Endometrium (tissue), 2 donors: Measurements from ENCODE around the gene TBKBP1.
"Not testable (repeated sequence)": the region's sequence is repeated elsewhere in the genome, so short reads cannot be mapped to it uniquely, and the experiment has no call there.

ENCODE experiments used
- FAIRE-seq: peaks from 2 replicates; lab custom pipeline; 2012; peaks lifted over from hg19 to GRCh38; lab: Jason Lieb, UNC
- donor health status: control.
- donor health status: control.

TBKBP1 gene

GRCh38 chr17:47676510-47677165 is 17.3 kb upstream of the TBKBP1 start:
- FAIRE-seq = no peak

DNA sequence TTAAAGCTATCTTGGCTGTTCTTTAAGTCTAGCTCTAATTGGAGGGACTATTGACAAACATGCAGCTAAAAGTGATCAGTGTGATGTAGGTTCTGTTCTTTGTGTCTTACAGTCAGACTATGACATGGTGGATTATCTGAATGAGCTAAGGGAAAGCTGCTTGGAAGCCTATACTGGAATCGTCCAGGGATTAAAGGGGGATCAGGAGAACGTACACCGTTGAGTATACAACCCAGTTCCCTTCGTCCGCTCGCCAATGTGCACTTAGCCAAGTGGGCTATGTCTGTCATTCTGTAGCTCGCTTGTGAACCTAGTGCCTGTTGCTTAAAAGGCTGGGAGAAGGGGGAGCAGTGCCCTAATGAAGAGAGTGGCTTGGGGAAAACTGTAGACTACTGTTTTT is 15.8 kb upstream of the TBKBP1 start:
- FAIRE-seq = no peak

GRCh38 chr17:47682138-47682537 is 11.8 kb upstream of the TBKBP1 start:
- FAIRE-seq = no peak

- not testable (repeated sequence) for FAIRE-seq
Observed at GRCh38 chr17:47682727-47683126, 11.2 kb upstream of the TBKBP1 start.

DNA sequence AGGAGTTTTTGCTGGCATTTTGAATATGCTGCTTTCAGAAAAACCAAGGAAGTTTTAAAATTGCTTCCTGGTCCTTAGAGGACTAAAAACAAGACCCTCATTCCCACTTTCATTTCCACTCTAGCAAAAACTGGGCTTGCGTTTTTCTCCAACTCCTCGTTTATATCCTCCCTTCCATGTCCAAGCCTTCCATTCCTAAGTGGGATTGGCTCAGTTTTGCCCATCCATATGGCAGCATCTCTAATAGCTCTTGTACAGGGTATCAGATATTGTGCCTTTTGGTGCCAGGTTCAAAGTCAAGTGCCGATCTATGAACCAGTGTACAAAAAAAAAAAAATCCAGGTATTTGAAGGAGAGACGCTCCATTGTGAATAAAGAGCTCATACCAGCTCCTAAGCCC is 9.9 kb upstream of the TBKBP1 start:
- FAIRE-seq = no peak

DNA sequence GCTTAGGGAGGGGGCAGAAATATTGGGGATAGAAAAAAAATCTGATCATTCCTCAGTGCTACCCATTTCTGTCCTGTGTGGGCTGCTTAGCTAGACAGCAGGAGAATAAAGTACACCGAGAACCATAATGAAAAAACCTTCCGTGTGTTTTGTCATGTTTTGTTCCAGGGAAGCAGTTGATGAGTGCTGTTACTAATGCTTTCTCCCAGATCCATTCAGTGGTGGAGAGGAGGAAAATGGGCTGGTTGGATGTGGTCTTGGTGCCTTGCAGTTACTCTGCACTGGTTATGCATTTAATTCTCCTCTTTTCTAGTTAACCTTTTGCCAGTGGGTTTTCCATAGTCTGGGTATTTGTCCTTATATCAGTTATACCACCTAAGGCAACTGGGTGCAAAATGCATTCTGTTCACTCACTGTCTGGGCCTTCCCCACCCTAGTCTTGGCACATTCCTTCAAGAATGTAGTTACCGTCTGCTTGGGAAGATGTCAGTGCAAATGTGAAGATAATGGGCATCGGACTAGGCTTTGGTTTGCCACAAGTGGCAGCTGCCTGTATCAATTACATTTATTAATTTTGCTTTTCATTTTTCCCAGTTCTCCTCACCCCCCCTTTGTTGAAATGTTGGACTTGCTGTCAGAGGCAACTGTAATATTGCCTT is 9.3 kb upstream of the TBKBP1 start:
- no peak for FAIRE-seq

GRCh38 chr17:47685556-47686275 is 8.2 kb upstream of the TBKBP1 start:
- FAIRE-seq = no peak

- no peak for FAIRE-seq
Observed at GRCh38 chr17:47686276-47686635, 7.7 kb upstream of the TBKBP1 start.

- no peak for FAIRE-seq
Observed at GRCh38 chr17:47686664-47687327, 7.2 kb upstream of the TBKBP1 start.

GRCh38 chr17:47687328-47687690 is 6.7 kb upstream of the TBKBP1 start:
- FAIRE-seq = no peak

- FAIRE-seq = no peak
Observed at GRCh38 chr17:47687748-47688147, 6.2 kb upstream of the TBKBP1 start.

- no peak for FAIRE-seq
Observed at GRCh38 chr17:47690121-47690520, 3.8 kb upstream of the TBKBP1 start.

GRCh38 chr17:47692137-47692894 is 1.6 kb upstream of the TBKBP1 start:
- FAIRE-seq = no peak

DNA sequence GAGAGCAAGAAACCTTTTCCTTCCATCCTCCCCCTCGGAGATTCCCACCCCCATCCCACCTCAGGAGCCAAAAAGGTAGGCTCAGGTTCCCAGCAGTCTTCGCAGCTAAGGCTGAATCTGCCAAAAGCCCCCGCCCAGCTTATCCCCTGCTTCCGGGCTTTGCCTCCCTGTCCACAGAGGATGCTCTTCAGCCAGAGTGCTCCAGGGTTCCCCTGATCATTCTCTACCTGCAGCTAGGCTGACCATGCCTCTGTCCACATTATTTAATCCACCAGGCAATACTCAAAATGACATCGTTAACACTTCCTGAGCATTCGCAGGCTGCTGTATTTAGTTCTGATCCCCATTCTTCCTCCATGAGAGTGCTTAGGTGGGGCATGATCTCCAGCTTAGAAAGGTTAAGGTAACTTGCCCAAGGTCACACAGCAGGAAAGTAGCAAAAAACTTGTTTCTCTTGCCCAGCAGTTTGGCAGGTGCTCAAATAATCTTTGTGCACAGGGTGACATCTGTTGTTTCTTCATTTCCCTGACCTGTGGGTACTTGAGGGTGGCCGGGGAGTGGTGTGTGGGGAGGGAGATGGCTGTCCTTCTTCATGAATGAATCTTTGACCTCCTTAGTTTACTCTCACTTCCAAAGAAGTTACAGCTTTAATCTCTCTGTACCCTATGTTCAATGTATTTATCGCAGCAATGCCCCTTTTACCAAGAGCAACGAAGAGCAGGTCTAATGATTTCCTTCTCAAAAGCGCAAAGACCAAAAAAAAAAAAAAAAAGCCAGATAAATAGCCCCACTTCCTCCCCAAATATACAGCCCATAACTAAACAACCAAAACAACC is 848 bp upstream of the TBKBP1 start:
- no peak for FAIRE-seq

DNA sequence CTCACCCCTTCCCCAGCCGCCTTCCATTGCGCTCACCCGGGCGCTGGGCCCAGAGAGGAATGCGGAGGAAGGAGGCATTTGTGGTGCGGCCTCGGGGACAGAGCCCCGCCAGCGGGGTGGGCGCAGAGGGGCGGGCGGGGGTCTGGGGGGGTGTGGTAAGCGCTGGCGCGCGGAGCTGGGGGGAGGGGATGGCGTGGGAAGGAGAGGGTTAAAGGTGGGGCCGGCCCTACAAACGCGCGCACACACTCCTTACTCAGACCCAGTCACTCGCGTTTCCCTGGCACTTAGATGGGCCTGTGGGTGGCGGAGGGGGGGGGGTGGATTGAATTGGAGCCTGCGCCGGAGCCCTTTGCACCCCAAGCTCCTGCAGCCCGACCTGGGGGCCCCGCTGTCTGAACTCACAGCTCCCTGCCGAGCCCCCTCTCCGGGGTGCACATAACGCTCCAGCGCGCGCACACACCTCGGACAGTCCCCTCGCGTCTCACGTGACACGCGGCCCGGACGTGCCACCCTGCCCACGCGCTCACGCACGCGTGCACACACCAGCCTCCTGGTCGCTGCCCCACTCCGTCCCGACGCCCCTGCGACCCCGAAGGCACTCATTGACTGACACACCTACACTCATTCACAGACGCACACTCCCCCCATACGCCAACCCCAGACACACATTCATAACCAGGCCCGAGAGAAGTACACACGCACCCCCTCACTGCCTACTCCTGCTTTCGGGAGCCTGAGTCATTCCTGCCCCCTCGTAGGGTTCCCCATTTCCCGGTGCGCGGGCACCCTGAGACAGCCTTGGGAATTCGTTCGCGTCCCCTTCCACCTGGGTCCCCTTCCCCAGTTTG is 844 bp downstream of the TBKBP1 start:
- no peak for FAIRE-seq

DNA sequence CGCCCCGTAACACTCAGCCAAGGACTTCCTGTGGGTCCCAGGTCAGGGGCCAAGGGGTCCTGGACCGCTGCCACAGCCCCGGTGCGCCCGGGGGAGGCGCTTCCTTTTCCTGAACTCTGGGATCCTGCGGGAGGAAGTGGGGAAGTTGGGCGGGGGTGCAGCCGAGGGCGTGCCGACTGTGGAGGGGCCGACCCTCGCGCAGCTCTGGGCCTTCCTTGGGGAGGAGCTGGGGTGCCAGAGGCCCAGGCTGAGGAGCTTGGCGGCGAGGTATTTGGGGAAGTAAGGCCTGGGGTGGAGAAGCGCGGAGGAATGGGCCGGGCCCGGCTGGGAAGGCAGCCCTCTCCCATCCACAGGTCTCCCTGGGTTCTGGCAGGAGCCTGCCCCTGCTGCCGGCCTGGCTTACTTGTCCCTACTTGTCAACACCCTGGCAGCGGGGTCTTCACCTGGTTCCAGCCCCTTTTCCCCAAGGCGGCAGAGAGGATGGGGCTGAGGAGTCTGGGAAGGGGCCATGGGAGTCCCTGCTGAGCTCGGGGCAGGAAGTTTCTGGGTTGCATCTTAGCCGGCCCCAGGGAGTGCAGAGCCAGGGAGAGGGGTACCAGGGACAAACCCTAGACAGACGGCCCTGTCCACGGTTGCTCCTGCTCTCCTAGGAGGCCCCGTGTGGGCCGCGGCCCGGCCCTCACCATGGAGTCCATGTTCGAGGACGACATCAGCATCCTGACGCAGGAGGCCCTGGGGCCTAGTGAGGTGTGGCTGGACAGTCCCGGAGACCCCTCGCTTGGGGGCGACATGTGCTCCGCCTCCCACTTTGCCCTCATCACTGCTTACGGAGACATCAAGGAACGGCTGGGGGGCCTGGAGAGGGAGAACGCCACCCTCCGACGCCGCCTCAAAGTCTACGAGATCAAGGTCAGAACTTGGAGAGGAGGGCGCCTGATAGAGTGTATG is 1.7 kb downstream of the TBKBP1 start:
- FAIRE-seq = no peak

DNA sequence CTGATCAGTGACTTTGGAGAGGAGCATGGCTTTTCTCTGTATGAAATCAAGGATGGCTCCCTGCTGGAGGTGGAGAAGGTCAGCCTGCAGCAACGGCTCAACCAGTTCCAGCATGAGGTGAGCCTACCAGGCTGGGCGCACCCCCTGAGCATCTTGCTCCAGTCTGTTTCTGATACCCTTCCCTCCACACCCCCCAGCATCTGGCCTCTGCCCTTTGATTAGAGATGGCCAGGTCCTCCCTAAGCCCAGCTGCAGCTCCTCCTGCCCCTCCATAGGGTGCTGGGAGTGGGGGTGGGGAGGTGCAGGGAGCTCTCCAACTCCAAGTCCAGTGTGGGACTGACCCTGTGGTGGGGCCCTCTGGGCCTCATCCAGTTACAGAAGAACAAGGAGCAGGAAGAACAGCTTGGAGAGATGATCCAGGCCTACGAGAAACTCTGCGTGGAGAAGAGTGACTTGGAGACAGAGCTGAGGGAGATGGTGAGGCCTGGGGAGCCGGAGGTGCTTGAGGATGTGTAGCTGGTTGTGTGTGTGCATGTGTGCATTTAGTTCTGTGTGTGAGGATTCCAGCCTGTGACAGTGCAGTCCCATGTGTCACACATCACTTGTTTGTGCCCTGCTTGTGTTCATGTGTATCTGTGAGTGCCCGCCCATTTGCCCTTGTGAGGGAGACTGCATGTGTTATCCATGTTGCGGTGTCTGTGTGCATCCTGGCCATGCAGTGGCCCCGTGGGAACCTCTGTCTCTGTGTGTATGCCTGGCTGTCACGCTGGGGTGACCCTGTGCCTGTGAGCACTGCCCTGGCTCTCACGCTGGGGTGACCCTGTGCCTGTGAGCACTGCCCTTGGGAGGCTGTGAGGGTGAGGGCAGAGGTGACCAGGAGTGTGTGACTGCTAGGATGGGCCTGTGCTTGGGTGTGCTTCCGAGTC is 3.0 kb downstream of the TBKBP1 start:
- FAIRE-seq = no peak
